ENCODE results near the gene FAM3A. TPM values are rescaled to one million over a fixed set of nuclear protein-coding genes. Genes with fewer than 3 reads are reported as not detected.

The FAM3A gene
- total RNA-seq, 2 experiments from 2014 or later, result 16.4 to 21.9 TPM

GRCh38 chrX:154490021-154490413, 26.0 kb downstream of the FAM3A start:
- intact Hi-C loops (cut with micrococcal nuclease; ENCODE audit: unreplicated experiment), result loop anchor here (5.0 kb wide), 1 partner anchor 63 kb away; the partner anchor contains the start of gene ATP6AP1
- CTCF ChIA-PET (ENCODE audit: unreplicated experiment), result interaction anchor here (0.6 to 1.0 kb wide), 4 partner anchors 10 to 57 kb away, joined by 3 to 4 read pairs (median 3); partner anchors contain the start of gene G6PD
- BruUV-seq (replicated peaks), result no TSS peak
- TF ChIP-seq CTCF (conservative IDR thresholded peaks at IDR 0.05; ENCODE audit: low read length), result no peak
- TF ChIP-seq EZH2phosphoT487 (IDR thresholded peaks at IDR 0.05; ENCODE audit: borderline replicate concordance, low read depth, low read length), result no peak
- Histone ChIP-seq H3K36me3 (ENCODE audit: insufficient read depth, low read length) (peaks cover 10% of the 10 kb centered on the region; the same call in 1 of the 2 replicates), H3K27ac (ENCODE audit: low read depth, low read length, poor library complexity, severe bottlenecking) (peak overlapping the region; percentile 45), H3K4me1 (ENCODE audit: insufficient read depth, low read length, poor library complexity, severe bottlenecking) (peaks cover 25% of the 10 kb centered on the region), H4K20me1 (ENCODE audit: insufficient read depth, low read length) (no peaks in the 10 kb centered on the region), H3K4me3 (ENCODE audit: low read depth, low read length, poor library complexity, severe bottlenecking) (peak overlapping the region; percentile 79), H3K9me3 (ENCODE audit: low read length) (no peaks in the 10 kb centered on the region), H3K4me2 (ENCODE audit: low read length) (peak overlapping the region; percentile 98), H3K9me2 (ENCODE audit: insufficient read depth, low read length) (no peaks in the 10 kb centered on the region), H2AFZ (ENCODE audit: low read length) (0 out of 2 replicates have a peak overlapping the region, but pooled peaks have one; percentile 25), H3K79me2 (ENCODE audit: insufficient read depth, low read depth, low read length) (peaks cover 12% of the 10 kb centered on the region)
- peak; percentile 52 for DNase-seq (ENCODE audit: low spot score)
- POLR2A ChIA-PET, result interaction anchor here (0.5 to 2.8 kb wide), 10 partner anchors 9 to 168 kb away, joined by 4 to 26 read pairs (median 6); partner anchors contain the start of gene ATP6AP1

DNA sequence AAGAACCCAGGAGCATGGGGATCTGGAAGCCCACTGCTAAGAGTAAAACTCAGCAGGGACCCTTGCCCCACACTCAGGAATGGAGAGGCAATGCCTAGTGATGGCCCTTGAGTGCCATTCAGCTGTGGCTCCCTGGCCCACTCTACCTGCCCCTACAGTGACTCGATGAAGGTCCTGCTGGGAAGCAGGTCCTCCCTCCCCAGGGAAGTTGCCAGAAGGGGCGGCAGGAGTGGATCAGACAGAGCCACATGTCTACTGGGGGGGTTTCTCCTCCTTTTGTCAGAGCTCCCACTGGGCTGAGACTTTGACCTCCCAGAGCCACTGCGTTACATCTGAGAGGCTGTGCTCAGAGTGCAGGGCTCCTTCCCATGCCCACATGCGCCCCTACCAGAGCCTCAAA, 26.9 kb downstream of the FAM3A start:
- no peak overlapping the region for H2AFZ ChIP-seq (ENCODE audit: low read length)
- H3K9me2 ChIP-seq (ENCODE audit: insufficient read depth, low read length), result no peaks in the 10 kb centered on the region
- H3K4me1 ChIP-seq (ENCODE audit: insufficient read depth, low read length, poor library complexity, severe bottlenecking), result peaks cover 34% of the 10 kb centered on the region
- H3K4me2 ChIP-seq (ENCODE audit: low read length), result peak overlapping the region; percentile 98
- no peaks in the 10 kb centered on the region for H4K20me1 ChIP-seq (ENCODE audit: insufficient read depth, low read length)
- BruUV-seq (replicated peaks), result no TSS peak
- peaks cover 18% of the 10 kb centered on the region for H3K36me3 ChIP-seq (ENCODE audit: insufficient read depth, low read length)
- H3K9me3 ChIP-seq (ENCODE audit: low read length), result no peaks in the 10 kb centered on the region
- peak overlapping the region; percentile 45 for H3K27ac ChIP-seq (ENCODE audit: low read depth, low read length, poor library complexity, severe bottlenecking)
- POLR2A ChIA-PET, result interaction anchor here (2.6 to 2.8 kb wide), 2 partner anchors 8 to 38 kb away, joined by 12 to 26 read pairs; no protein-coding TSS in a partner anchor
- peak overlapping the region; percentile 79 for H3K4me3 ChIP-seq (ENCODE audit: low read depth, low read length, poor library complexity, severe bottlenecking)
- intact Hi-C loops (cut with micrococcal nuclease; ENCODE audit: unreplicated experiment), result loop anchor here (5.0 kb wide), 1 partner anchor 38 kb away; no protein-coding TSS in a partner anchor
- CTCF ChIA-PET (ENCODE audit: unreplicated experiment), result no interaction called here
- peaks cover 16% of the 10 kb centered on the region for H3K79me2 ChIP-seq (ENCODE audit: insufficient read depth, low read depth, low read length)
- no peak for DNase-seq (ENCODE audit: low spot score)
- no peak for TF ChIP-seq EZH2phosphoT487 (IDR thresholded peaks at IDR 0.05; ENCODE audit: borderline replicate concordance, low read depth, low read length)
- no peak for TF ChIP-seq CTCF (conservative IDR thresholded peaks at IDR 0.05; ENCODE audit: low read length)
